Hepatocyte (in vitro differentiated cells): ENCODE measurements around the gene MAP2K7. TPM values are rescaled to one million over a fixed set of nuclear protein-coding genes. Genes with fewer than 3 reads are reported as not detected.
"Not testable (repeated sequence)": the region's sequence is repeated elsewhere in the genome, so short reads cannot be mapped to it uniquely, and the experiment has no call there.

Experiments
- DNase-seq: peaks from one replicate; pipeline ENCODE4 v3.0.0-alpha.2; 2016; ENCODE audit warnings: low spot score
- H2AFZ ChIP-seq: fragments of 200-600 bp; sonication (generic); 2 replicates; pipeline ENCODE4 v1.6.0; 2016; ENCODE audit warnings: antibody characterized with exemption, mild to moderate bottlenecking
- H3K27ac ChIP-seq: fragments of 200-600 bp; sonication (generic); 2 replicates; pipeline ENCODE4 v1.5.1; 2016; ENCODE audit warnings: mild to moderate bottlenecking
- H3K27me3 ChIP-seq: fragments of 200-600 bp; sonication (generic); 2 replicates; pipeline ENCODE4 v1.6.1; 2016
- H3K36me3 ChIP-seq: fragments of 200-600 bp; sonication (generic); replicated peaks from 2 replicates; pipeline ENCODE4 v1.5.1; 2016; ENCODE audit warnings: low read depth; ENCODE audit not compliant: insufficient read depth
- H3K4me1 ChIP-seq: fragments of 200-600 bp; sonication (generic); 2 replicates; pipeline ENCODE4 v1.5.1; 2016; ENCODE audit warnings: mild to moderate bottlenecking, moderate library complexity; ENCODE audit not compliant: insufficient read depth
- H3K4me2 ChIP-seq: fragments of 200-600 bp; sonication (generic); 2 replicates; pipeline ENCODE4 v1.6.0; 2016
- H3K4me3 ChIP-seq: fragments of 200-600 bp; sonication (generic); 2 replicates; pipeline ENCODE4 v1.5.1; 2016; ENCODE audit warnings: mild to moderate bottlenecking
- H3K79me2 ChIP-seq: fragments of 200-600 bp; sonication (generic); 2 replicates; pipeline ENCODE4 v1.6.0; 2017; ENCODE audit warnings: mild to moderate bottlenecking
- H3K9me2 ChIP-seq: fragments of 200-600 bp; sonication (generic); replicated peaks from 2 replicates; pipeline ENCODE4 v1.6.0; 2017; ENCODE audit warnings: mild to moderate bottlenecking; ENCODE audit not compliant: insufficient read depth
- H3K9me3 ChIP-seq: fragments of 200-600 bp; sonication (generic); 2 replicates; pipeline ENCODE4 v1.5.1; 2016; ENCODE audit warnings: low read depth, mild to moderate bottlenecking
- H4K20me1 ChIP-seq: fragments of 200-600 bp; sonication (generic); 2 replicates; pipeline ENCODE4 v1.6.0; 2016; ENCODE audit warnings: mild to moderate bottlenecking; ENCODE audit not compliant: insufficient read depth, poor library complexity, severe bottlenecking
- CTCF ChIP-seq: fragments of 200-600 bp; sonication (generic); IDR thresholded peaks from 2 replicates; pipeline ENCODE4 v1.5.1; 2016; ENCODE audit warnings: antibody characterized with exemption, mild to moderate bottlenecking; ENCODE audit not compliant: poor library complexity
- EZH2 ChIP-seq: fragments of 200-600 bp; sonication (generic); IDR thresholded peaks from 2 replicates; pipeline ENCODE4 v1.6.1; 2016; ENCODE audit warnings: antibody characterized with exemption, mild to moderate bottlenecking, borderline replicate concordance
- EZH2phosphoT487 ChIP-seq: fragments of 200-600 bp; sonication (generic); IDR thresholded peaks from one replicate; pipeline ENCODE4 v1.6.1; 2018; ENCODE audit warnings: antibody characterized with exemption, mild to moderate bottlenecking, low read depth, moderate library complexity; ENCODE audit not compliant: unreplicated experiment, severe bottlenecking
- WGBS: methylation state at CpG from one replicate; pipeline ENCODE4 v1.1.6; 2016; ENCODE audit warnings: low lambda C conversion rate; ENCODE audit errors: missing lambda C conversion rate; 5-methylcytosine and 5-hydroxymethylcytosine counted together
- polyA plus RNA-seq: library from polyadenylated mRNA; unstranded; fragments of >200 nt; fragmentation: Nextera tagmentation; extraction: Ambion mirVana; gene quantifications from 2 replicates; pipeline ENCODE4 v1.2.1, GENCODE V29; 2016
- total RNA-seq: library from RNA; depleted of rRNA; stranded (reverse); fragments of >200 nt; gene quantifications from 2 replicates; pipeline ENCODE4 v1.2.3, GENCODE V29; 2014

Gene MAP2K7
- total and polyA plus RNA-seq, 2 experiments from 2014 or later, result 12.8 to 13.6 TPM

- peak; percentile 89 for DNase-seq
- H4K20me1 ChIP-seq, result no peaks in the 10 kb centered on the region
- peak within 1 kb of the TSS; percentile 28 for H3K4me3 ChIP-seq
- H3K79me2 ChIP-seq, result peaks cover 2% of the 10 kb centered on the region
- H3K27ac ChIP-seq, result no peak within 1 kb of the TSS
- H3K36me3 ChIP-seq, result no peaks in the 10 kb centered on the region
- TF ChIP-seq CTCF (no peak), EZH2 (no peak)
- WGBS, result 14% methylated on average over 34 of the region's 53 CpGs
- H3K27me3 ChIP-seq, result no peaks in the 10 kb centered on the region
- H3K4me2 ChIP-seq, result peak within 1 kb of the TSS; percentile 99
- H3K9me2 ChIP-seq, result no peaks in the 10 kb centered on the region
- no peaks in the 10 kb centered on the region for H3K9me3 ChIP-seq
- H2AFZ ChIP-seq, result peak within 1 kb of the TSS; percentile 84
- peaks cover 5% of the 10 kb centered on the region for H3K4me1 ChIP-seq
These were observed 15.4 kb upstream of the MAP2K7 start, which contains the start of gene LRRC8E for GRCh38 chr19:7888145-7888825. Gene LRRC8E (plus strand): TSS chr19:7888510. CDS start chr19:7895604, 7,094 bp downstream.

- peak; percentile 3 for DNase-seq
- Histone ChIP-seq H3K4me1 (peaks cover 5% of the 10 kb centered on the region), H3K4me3 (peak overlapping the region; percentile 28), H3K36me3 (no peaks in the 10 kb centered on the region), H3K79me2 (peaks cover 2% of the 10 kb centered on the region), H2AFZ (peak overlapping the region; percentile 84), H3K9me3 (no peaks in the 10 kb centered on the region), H3K9me2 (no peaks in the 10 kb centered on the region), H4K20me1 (no peaks in the 10 kb centered on the region), H3K27me3 (no peaks in the 10 kb centered on the region), H3K4me2 (peak overlapping the region; percentile 99), H3K27ac (no peak overlapping the region)
- TF ChIP-seq CTCF (no peak), EZH2phosphoT487 (no peak), EZH2 (no peak)
- 78% methylated on average over 8 of the region's 8 CpGs for WGBS
These were observed 14.9 kb upstream of the MAP2K7 start for GRCh38 chr19:7888826-7889217.

GRCh38 chr19:7893362-7894101, 10.1 kb upstream of the MAP2K7 start:
- not testable (repeated sequence) for H3K27ac ChIP-seq, H3K9me3 ChIP-seq, H2AFZ ChIP-seq, H3K4me2 ChIP-seq, H3K36me3 ChIP-seq, H4K20me1 ChIP-seq, H3K79me2 ChIP-seq, H3K4me3 ChIP-seq, H3K9me2 ChIP-seq, H3K4me1 ChIP-seq, H3K27me3 ChIP-seq
- 95% methylated on average over 18 of the region's 18 CpGs for WGBS
- peak; percentile 13 for DNase-seq

- peak; percentile 5 for DNase-seq
- no peak overlapping the region for H3K4me3 ChIP-seq
- no peaks in the 10 kb centered on the region for H3K9me2 ChIP-seq
- no peaks in the 10 kb centered on the region for H3K4me1 ChIP-seq
- H4K20me1 ChIP-seq, result no peaks in the 10 kb centered on the region
- 85% methylated on average over 18 of the region's 18 CpGs for WGBS
- H3K27me3 ChIP-seq, result no peaks in the 10 kb centered on the region
- no peaks in the 10 kb centered on the region for H3K36me3 ChIP-seq
- no peak overlapping the region for H3K27ac ChIP-seq
- no peak for TF ChIP-seq EZH2phosphoT487
- TF ChIP-seq CTCF, result no peak
- no peak for TF ChIP-seq EZH2
- H3K4me2 ChIP-seq, result no peak overlapping the region
- no peaks in the 10 kb centered on the region for H3K79me2 ChIP-seq
- H2AFZ ChIP-seq, result no peak overlapping the region
- H3K9me3 ChIP-seq, result no peaks in the 10 kb centered on the region
These were observed 8.9 kb upstream of the MAP2K7 start for GRCh38 chr19:7894612-7895309.
